ENCODE measurements around the gene ASMT. TPM values are rescaled to one million over a fixed set of nuclear protein-coding genes. Genes with fewer than 3 reads are reported as not detected.

The ASMT gene
- polyA plus RNA-seq, 1 of the 3 experiments (the other 2 are of a cell fraction): 0.26 TPM

DNA sequence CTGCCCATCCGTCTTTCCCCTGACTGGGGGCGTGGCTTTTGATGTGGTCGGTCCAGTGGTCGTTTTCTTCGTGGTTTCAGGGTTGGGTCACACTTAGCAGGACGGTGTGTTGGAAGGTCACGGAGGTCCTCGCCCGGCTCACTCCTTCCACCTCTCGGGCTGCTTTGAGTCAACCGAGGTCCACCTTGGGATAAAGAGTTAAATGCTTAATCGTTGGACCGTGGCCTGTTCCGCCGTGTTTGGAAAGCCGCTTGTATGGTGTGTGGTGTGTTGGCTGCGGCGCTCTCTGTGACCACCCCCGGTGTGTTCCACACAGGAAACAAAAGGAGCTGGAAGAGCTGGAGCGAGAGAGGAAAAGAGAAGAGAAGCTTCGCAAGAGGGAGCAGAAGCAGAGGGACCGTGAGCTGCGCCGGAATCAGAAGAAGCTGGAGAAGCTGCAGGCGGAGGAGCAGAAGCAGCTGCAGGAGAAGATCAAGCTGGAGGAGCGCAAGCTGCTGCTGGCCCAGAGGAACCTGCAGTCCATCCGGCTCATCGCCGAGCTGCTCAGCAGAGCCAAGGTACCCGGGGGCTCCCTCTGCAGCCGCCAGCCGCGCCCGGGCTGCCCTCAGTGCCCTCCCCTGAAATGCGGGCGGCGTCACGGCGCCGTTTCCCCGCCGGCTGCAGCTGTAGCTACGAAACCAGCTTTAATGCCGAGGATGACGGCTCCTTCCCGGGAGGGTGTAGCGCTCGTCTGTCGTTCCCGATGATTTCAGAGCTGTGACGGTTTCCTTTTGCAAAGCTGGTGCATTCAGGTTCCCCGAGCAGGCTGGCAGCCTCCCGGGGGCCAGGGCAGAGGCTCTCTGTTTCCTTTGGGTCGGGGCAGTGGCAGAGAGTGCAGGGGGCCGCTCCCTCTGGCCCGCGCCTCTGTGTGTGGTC is 15.7 kb upstream of the ASMT start:
- DNase-seq: no peak
- POLR2A ChIA-PET: no interaction called here
- Histone ChIP-seq H3K9ac (no peak overlapping the region), H3K9me2 (no peaks in the 10 kb centered on the region), H3K4me2 (no peak overlapping the region), H3K27me3 (ENCODE audit: insufficient read depth) (no peaks in the 10 kb centered on the region), H3K9me3 (no peaks in the 10 kb centered on the region), H3K4me1 (ENCODE audit: control insufficient read depth in 1 of 2, insufficient read depth in 2 of 2, low read depth in 1 of 2, low read length in 1 of 2) (no peaks in the 10 kb centered on the region), H3F3A (replicated peaks; ENCODE audit: insufficient read depth) (no peaks in the 10 kb centered on the region), H2AFZ (ENCODE audit: low read depth) (no peak overlapping the region), H3K27ac (ENCODE audit: low read depth in 2 of 2, low read length in 1 of 2) (no peak overlapping the region), H3K36me3 (replicated peaks in 1 of 2; ENCODE audit: control insufficient read depth in 1 of 2, insufficient read depth in 2 of 2, low read length in 1 of 2) (peaks cover 27 to 82% of the 10 kb centered on the region in 2 experiments), H3K4me3 (ENCODE audit: low read depth in 2 of 2, low read length in 1 of 2) (no peak overlapping the region), H4K20me1 (ENCODE audit: insufficient read depth) (peaks cover 22% of the 10 kb centered on the region), H3K79me2 (ENCODE audit: insufficient read depth) (peaks cover 30% of the 10 kb centered on the region; the same call in 1 of the 2 replicates)
- TF ChIP-seq TEAD4 (IDR thresholded peaks at IDR 0.05; ENCODE audit: borderline replicate concordance, insufficient read depth) (no peak), FOXM1 (IDR thresholded peaks at IDR 0.05; ENCODE audit: low read depth) (no peak)
- TF ChIP-seq, protein P1, sequence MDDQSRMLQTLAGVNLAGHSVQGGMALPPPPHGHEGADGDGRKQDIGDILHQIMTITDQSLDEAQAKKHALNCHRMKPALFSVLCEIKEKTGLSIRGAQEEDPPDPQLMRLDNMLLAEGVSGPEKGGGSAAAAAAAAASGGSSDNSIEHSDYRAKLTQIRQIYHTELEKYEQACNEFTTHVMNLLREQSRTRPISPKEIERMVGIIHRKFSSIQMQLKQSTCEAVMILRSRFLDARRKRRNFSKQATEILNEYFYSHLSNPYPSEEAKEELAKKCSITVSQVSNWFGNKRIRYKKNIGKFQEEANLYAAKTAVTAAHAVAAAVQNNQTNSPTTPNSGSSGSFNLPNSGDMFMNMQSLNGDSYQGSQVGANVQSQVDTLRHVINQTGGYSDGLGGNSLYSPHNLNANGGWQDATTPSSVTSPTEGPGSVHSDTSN (IDR thresholded peaks at IDR 0.05): no peak
- 97% methylated on average over 51 of the region's 57 CpGs for WGBS (ENCODE audit: low lambda C conversion rate)
- CTCF ChIA-PET: no interaction called here

DNA sequence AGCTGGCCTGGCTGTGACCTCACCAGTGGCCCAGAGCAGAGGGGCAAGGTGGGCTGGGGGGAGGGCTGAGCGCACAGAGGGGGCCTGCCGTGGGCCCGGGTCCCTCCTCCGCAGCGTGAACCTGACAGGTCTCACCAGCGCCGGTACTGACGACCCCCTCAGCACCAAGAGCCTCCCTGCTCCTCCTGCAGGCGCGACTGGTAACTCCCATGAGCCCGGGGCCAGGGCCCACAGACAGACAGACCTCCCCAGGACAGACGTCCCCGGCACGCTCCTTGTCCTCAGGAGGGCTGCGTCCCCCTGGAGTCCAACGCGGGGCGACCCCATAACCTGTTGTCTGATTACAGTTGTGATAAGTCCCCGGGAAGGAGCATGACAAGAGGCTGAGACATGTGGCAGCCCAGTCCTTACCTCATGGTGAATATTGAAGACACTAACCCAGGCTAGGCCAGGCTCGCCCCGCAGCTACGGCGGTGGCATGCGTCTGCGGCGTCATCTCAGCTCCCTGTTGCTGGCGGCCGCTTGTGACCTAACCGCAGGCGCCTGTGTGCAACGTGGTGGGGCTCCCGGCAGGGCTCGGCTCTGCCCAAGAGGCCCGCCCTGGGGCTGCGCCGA is 15.0 kb upstream of the ASMT start:
- peaks cover 17% of the 10 kb centered on the region for H4K20me1 ChIP-seq (ENCODE audit: insufficient read depth)
- no peak overlapping the region for H3K4me2 ChIP-seq
- no peaks in the 10 kb centered on the region for H3K4me1 ChIP-seq (ENCODE audit: control insufficient read depth in 1 of 2, insufficient read depth in 2 of 2, low read depth in 1 of 2, low read length in 1 of 2)
- no peaks in the 10 kb centered on the region for H3K9me3 ChIP-seq
- H3K27me3 ChIP-seq (ENCODE audit: insufficient read depth): no peaks in the 10 kb centered on the region
- no peak overlapping the region for H3K9ac ChIP-seq
- CTCF ChIA-PET: no interaction called here
- 96% methylated on average over 23 of the region's 36 CpGs for WGBS (ENCODE audit: low lambda C conversion rate)
- H2AFZ ChIP-seq (ENCODE audit: low read depth): no peak overlapping the region
- H3K9me2 ChIP-seq: no peaks in the 10 kb centered on the region
- H3K4me3 ChIP-seq (ENCODE audit: low read depth in 2 of 2, low read length in 1 of 2): no peak overlapping the region
- DNase-seq: no peak
- H3K27ac ChIP-seq (ENCODE audit: low read depth in 2 of 2, low read length in 1 of 2): no peak overlapping the region
- peaks cover 23% of the 10 kb centered on the region; the same call in 1 of the 2 replicates for H3K79me2 ChIP-seq (ENCODE audit: insufficient read depth)
- H3K36me3 ChIP-seq (replicated peaks in 1 of 2; ENCODE audit: control insufficient read depth in 1 of 2, insufficient read depth in 2 of 2, low read length in 1 of 2): peaks cover 25 to 77% of the 10 kb centered on the region in 2 experiments
- H3F3A ChIP-seq (replicated peaks; ENCODE audit: insufficient read depth): peaks cover 5% of the 10 kb centered on the region
- POLR2A ChIA-PET: no interaction called here
- TF ChIP-seq, protein P2, sequence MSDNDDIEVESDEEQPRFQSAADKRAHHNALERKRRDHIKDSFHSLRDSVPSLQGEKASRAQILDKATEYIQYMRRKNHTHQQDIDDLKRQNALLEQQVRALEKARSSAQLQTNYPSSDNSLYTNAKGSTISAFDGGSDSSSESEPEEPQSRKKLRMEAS (IDR thresholded peaks at IDR 0.05; ENCODE audit: low read depth): no peak
- TF ChIP-seq JUND (IDR thresholded peaks at IDR 0.05) (no peak), EZH2phosphoT487 (IDR thresholded peaks at IDR 0.05; ENCODE audit: borderline replicate concordance, low read depth) (no peak), TEAD4 (IDR thresholded peaks at IDR 0.05; ENCODE audit: borderline replicate concordance, insufficient read depth) (no peak), TCF12 (IDR thresholded peaks at IDR 0.05) (no peak), RXRA (IDR thresholded peaks at IDR 0.05; ENCODE audit: borderline replicate concordance, low read depth) (no peak), MXI1 (IDR thresholded peaks at IDR 0.05; ENCODE audit: low read depth, low read length) (no peak)
- TF ChIP-seq, protein P3, sequence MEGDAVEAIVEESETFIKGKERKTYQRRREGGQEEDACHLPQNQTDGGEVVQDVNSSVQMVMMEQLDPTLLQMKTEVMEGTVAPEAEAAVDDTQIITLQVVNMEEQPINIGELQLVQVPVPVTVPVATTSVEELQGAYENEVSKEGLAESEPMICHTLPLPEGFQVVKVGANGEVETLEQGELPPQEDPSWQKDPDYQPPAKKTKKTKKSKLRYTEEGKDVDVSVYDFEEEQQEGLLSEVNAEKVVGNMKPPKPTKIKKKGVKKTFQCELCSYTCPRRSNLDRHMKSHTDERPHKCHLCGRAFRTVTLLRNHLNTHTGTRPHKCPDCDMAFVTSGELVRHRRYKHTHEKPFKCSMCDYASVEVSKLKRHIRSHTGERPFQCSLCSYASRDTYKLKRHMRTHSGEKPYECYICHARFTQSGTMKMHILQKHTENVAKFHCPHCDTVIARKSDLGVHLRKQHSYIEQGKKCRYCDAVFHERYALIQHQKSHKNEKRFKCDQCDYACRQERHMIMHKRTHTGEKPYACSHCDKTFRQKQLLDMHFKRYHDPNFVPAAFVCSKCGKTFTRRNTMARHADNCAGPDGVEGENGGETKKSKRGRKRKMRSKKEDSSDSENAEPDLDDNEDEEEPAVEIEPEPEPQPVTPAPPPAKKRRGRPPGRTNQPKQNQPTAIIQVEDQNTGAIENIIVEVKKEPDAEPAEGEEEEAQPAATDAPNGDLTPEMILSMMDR (IDR thresholded peaks at IDR 0.05): no peak
- TF ChIP-seq, protein P1 (IDR thresholded peaks at IDR 0.05): no peak
- TF ChIP-seq, protein P4, sequence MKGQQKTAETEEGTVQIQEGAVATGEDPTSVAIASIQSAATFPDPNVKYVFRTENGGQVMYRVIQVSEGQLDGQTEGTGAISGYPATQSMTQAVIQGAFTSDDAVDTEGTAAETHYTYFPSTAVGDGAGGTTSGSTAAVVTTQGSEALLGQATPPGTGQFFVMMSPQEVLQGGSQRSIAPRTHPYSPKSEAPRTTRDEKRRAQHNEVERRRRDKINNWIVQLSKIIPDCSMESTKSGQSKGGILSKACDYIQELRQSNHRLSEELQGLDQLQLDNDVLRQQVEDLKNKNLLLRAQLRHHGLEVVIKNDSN (IDR thresholded peaks at IDR 0.05; ENCODE audit: borderline replicate concordance, low read depth): no peak
- TF ChIP-seq, protein P5, sequence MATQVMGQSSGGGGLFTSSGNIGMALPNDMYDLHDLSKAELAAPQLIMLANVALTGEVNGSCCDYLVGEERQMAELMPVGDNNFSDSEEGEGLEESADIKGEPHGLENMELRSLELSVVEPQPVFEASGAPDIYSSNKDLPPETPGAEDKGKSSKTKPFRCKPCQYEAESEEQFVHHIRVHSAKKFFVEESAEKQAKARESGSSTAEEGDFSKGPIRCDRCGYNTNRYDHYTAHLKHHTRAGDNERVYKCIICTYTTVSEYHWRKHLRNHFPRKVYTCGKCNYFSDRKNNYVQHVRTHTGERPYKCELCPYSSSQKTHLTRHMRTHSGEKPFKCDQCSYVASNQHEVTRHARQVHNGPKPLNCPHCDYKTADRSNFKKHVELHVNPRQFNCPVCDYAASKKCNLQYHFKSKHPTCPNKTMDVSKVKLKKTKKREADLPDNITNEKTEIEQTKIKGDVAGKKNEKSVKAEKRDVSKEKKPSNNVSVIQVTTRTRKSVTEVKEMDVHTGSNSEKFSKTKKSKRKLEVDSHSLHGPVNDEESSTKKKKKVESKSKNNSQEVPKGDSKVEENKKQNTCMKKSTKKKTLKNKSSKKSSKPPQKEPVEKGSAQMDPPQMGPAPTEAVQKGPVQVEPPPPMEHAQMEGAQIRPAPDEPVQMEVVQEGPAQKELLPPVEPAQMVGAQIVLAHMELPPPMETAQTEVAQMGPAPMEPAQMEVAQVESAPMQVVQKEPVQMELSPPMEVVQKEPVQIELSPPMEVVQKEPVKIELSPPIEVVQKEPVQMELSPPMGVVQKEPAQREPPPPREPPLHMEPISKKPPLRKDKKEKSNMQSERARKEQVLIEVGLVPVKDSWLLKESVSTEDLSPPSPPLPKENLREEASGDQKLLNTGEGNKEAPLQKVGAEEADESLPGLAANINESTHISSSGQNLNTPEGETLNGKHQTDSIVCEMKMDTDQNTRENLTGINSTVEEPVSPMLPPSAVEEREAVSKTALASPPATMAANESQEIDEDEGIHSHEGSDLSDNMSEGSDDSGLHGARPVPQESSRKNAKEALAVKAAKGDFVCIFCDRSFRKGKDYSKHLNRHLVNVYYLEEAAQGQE (IDR thresholded peaks at IDR 0.05; ENCODE audit: low read depth, low read length): no peak

Data from SK-N-SH (cell line).